Putamen (tissue), 1 donor: ENCODE measurements around the gene EDA.

Source experiments
- DNase-seq: peaks from one replicate; pipeline ENCODE4 v3.0.0-alpha.2; 2016; ENCODE audit warnings: low spot score

EDA gene

GRCh38 chrX:70079297-70079696 is 463.4 kb downstream of the EDA start:
- no peak for DNase-seq

- no peak for DNase-seq
These were observed 464.0 kb downstream of the EDA start for GRCh38 chrX:70079870-70080269.

DNA sequence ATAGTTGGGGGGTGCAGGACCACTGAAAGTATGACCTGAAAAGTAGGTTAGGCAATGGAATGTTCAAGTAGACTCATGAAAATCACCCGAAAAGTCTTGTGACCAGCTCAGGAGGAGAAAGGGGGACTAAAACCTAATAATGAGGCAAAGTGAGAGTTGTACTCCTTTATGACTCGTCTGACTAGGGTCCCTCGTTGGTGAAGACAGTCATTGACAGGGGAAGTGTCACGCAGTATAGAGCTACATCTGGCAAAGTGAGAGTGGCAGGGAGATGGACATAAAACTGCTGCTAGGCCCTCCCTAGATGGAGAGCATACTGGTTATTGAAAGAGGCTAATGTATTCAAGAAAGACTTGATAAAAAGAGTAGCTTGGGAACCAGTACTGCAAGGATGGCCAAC is 466.8 kb downstream of the EDA start:
- DNase-seq = no peak

DNA sequence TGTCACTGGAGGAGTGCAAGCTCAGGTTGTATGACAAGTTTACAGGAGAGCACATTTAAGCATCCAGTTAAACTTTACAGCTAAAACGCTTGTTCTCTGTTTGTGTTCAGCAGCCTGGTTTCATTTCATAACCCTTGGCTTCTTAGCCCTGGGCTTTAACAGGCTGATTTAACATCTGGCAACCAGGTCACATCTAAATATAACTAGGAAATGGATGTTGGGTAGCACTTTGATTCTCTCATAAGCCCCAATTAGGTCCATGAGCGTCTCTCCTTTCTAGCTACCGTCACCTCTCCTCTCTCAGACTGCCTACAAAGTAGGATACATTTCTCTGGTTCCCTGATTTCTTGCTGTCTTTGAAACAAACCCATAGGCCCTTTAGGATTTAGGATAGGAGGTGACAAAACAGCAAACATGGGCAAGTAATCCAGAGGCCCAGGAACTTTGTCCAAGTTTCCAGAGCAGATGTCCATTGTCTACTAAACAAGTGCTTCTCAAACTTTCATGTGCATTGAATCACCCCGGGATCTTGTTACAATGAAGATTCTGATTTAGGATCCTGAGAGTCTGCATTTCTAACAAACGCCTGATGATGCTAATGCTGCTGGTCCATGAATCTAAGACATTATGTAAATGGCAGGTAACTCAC is 468.8 kb downstream of the EDA start:
- DNase-seq = no peak

DNA sequence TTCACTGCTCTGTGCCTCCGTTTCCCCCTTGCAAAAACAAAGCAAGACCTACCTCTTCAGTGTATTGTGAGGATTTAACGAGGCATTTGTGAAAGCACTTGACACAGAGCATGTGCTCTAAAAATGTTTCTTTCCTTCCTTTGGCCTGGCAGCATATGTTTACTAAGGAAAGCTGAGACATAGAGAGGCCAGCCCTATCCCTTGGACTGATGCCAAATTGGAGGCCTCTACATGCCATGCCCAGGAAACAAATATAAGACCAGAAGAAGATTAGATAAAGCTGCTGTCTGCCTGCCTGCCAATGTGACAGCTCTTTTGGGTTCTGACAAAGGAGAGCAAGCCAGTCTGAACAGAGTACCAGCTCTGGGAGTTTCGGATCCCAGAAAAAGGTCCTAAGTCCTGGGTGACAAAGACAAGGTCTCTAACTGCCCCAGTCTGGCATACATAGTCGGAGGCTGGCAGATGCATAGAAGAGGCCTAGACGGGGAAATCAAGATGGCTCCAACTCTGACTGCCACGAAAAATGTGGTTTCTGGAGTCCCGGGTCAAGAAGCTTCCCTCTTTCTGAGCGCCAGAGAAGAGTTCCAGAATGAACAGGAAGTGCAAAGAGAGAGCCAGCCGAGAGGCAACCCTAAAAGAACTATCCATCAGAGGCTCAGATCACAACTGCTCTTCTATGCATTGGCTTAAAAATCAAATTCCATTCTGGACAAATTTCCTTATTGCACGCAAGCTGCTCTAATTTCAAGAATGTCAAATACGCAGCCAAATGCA is 472.1 kb downstream of the EDA start:
- no peak for DNase-seq

DNA sequence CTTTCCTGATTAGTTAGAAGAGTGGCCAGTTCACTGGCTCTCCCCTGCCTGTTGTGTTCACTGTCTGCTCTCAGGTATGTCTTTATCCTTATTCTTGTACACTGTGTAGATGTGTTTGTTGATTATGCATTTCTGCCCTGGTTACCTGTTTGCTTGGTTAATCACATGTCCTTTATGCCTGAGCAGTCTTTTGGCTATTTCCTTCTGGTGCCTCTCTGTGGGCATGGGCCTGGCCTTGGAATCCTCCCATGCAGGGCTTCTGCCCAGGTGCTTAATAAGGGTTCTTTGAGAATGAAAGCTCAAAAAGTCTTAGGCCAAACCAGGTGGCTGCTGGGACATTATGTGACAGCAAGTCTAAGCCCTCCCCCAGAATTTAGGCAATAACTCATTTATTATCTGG is 472.8 kb downstream of the EDA start:
- no peak for DNase-seq
